ENCODE results near the gene SSBP1.
"Not testable (repeated sequence)": the region's sequence is repeated elsewhere in the genome, so short reads cannot be mapped to it uniquely, and the experiment has no call there.

Gene SSBP1

DNA sequence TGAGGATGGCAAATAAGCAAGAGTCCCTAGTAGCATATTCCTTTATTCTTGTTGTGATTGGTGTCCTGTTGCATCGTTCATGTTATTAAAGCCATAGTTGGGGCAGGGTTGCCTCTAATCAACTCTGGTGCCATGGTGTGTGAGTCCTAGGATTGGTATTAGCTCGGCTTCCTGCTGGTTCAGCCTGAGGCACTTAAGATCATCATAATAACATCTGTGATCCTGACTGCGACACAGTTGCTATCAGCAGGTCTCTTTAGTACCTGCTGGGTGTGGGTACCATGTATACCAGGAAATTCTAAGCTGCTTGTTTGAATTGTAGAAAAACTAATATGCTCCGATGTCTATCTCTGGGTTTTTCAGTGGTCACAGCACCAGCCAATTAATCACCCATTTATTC lies 28.4 kb upstream of the SSBP1 start:
- no peak for DNase-seq (ENCODE audit: low spot score)

DNA sequence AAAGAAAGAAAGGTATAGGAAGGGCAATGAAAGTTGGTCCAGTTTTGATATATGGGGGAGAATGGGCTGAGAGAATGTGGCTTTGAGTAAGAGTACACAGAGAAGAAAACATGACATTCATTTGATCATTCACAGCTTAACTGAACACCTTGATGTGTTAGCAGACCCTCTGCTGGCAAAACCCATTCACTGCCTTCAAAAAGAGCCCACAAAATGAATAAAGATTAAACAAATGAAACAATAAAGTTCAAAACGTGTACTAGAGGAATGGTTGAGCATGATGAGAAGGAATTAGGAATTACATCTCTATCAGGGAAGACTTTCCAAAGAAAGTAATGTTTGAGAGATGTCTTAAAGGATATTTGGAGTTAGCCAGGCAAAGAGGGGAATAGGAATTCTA lies 27.9 kb upstream of the SSBP1 start:
- DNase-seq (ENCODE audit: low spot score): no peak

DNA sequence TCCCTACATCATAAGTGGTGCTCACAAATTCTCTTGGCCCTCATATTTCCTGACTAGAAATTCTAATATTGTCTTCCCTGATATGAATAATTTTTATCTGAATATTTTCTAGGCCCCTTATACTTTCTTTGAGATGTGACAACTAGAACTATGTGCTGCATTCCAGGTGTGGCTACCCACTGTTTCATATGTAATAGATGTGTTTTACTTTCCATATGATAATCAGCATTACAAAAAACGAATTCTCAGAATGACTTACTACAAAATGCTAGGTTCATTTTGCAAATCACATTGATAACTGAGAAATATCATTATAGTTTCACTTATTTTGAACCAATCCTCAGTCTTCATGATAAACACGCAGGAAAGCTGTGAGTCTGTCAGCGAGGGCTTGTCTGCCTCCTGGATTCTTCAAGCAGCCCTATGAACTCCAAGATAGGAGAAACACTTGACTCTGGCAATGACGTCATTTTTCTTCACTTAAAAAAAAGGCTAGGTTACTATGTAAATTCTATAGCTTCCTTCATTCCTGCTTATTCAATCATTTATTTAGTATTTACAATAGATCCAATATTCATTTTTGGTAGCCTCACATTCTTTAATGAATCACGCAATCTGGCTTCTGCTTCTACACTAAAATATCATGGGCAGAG lies 25.4 kb upstream of the SSBP1 start:
- no peak for DNase-seq (ENCODE audit: low spot score)

DNA sequence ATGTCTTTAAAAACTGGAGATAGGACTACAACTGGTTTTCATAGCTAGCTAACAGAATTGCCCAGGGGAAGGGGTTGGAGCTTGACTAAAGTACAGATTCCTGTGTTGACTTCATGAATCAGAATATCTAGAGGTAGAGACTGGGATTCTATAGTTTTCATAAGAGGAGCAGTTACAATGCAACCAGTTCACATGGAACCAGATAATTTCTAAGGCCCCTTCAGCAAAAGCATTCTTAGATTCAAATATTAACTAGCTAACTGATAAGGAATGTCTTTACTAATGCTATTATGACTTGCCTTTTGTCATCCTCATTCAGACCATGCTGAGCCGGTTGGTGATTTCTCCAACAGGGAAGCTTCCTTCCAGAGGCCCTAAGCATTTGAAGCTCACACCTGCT lies 24.3 kb upstream of the SSBP1 start:
- no peak for DNase-seq (ENCODE audit: low spot score)

DNA sequence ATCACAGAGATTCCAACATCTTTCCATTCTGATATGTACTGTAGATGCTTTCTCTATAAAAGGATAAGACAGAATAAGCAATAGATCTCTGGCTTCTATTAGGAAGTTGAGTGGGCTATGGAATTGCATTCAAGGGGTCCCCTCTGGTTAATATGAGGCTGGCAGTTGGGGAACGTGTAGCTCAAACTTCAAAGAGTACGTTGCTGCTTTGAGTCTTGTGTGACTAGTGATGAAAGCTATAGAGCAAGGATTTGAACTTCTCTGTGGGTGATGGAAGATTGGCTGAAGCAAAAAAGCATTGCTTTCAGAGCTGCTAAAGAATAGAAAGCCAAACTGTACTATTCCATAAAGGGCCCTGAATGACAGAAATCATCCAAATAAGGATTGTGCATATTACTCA lies 23.6 kb upstream of the SSBP1 start:
- no peak for DNase-seq (ENCODE audit: low spot score)

DNA sequence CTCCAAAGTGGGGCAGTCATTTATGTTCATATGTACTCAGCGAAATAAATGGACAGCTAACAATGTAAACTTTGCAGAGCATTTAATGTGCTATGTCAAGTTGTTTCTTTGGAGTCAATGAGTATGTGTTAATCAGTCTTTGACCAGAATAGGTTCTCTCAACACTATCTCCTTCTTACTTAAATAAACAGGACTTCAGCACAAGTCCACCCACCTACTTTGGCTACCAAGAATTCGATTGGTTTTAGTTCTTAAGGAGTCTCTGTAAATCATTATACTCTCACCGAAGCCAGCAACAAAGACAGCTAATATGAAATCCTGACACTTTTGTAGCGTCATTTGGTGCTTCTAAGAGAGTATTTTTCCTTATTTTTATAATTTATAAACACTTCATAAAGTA lies 23.1 kb upstream of the SSBP1 start:
- no peak for DNase-seq (ENCODE audit: low spot score)

DNA sequence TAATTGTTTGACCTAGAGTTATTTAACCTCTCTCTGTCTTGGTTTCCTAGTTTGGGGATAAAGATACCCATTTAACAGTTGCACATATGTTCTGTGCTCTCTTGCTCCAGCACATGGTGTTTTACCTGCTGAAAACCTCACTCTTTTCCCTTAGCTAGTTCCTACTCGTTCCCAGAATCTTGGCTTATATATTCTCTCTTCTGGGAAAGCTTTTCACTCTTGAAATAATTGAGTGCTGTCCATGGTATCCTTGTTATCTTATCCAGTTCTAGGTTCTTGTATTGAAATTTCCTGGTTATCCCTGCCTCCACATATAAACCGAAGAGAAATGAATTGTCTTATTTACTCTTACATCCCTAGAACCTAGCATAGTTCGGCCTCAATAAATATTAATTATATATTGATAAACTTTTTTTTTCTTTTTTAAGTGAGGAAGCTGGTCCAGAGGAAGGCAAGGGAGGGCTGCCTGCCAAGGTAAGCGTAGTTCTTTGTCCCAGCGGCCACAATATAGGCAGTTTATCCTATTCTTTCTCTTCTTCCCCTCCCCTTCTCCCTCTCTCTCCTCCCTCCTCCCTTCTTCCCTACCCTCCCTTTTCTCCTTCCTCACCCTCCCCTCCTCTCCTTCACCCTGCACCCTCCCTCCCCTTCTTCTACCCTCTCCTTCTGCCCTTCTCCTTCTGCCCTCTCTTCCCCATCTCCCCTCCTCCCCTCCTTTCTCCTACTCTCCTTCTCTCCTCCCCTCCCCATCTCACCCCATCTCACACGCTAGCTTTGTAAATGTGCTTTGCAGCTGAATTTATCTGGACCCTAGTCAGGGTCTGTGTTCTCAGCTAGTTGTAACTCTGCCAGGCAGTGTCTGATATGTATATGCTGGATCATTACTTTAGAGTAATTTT lies 22.1 kb upstream of the SSBP1 start:
- no peak for DNase-seq (ENCODE audit: low spot score)

DNA sequence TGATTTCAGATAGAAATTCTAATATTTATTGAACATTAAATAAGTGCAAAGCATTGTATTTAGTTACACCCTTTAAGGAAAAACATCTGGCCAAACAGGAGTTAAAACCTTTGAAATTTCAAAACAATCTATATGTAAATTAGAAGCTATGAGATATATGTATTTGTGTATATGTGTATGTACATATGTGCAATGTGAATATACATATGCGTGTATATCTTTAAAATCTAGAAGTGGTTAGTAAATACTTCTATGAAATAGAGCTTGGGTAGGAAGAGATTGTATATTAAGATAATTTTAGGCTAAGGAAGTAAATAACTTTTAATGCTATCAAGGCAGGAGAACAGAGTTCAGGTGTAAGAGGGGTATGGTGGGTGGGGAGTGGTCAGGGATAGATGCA lies 20.7 kb upstream of the SSBP1 start:
- no peak for DNase-seq (ENCODE audit: low spot score)

DNA sequence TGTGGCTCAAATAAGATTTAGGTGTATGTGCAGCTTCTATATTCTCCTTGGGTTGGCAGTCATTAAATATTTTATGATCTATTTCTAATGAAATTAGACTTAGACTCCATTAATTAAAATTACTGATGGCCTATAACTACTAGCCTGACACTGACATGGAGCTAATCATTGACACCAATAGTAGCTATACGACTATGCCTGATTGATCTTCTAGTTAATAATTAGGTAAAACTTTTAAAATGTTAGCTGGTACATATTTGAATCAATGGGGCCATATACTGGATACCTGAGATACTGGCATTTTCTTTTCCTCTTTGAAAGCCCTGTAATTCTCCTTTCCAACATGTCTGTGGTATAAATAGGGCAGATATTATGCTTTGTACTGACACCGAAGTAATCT lies 15.6 kb upstream of the SSBP1 start:
- DNase-seq (ENCODE audit: low spot score): no peak

DNA sequence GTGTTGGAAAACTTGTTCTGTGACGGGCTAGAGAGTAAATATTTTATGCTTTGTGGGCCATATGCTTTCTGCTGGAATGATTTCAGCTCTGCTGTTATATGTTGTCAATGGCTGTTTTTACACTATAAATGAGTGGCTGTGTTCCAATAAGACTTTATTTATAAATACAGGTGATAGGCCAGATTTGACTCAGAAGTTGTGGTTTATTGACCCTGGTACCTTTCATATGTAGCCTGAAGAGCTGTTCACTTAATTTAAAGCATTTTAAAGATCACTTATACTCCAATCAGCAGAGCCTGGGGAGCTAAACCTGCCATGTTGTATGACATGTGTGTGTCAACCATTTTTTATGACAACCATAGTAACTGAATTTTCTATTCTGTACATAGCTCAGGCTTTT lies 9.1 kb upstream of the SSBP1 start:
- no peak for DNase-seq (ENCODE audit: low spot score)

DNA sequence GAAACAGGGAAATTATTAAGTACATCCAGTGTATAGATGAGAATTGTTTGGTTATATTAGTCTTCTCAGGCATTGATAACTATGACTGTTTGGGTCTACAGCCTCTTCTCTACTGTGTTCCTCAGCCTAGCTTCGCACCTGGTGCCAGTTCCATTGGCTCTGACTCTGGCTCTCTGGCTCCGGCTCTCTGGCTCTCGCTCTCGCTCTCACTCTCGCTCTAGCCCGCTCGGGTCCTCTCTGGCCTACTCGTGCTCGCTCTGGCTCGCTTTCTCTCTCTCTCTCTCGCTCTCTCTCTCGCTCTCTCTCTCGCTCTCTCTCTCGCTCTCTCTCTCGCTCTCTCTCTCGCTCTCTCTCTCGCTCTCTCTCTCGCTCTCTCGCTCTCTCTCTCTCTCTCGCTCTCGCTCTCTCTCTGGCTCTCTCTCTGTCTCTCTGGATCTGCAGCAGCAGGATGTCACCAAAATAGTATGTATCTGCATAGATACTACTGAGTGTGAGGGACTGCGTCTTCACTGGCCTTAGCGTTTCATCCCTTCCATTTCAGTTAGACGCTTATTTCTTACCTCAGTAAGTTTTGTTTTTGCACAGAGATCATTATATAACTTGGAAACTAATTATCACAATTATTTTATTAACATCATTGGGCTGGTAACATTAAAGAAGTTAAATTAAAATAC lies 6.5 kb upstream of the SSBP1 start:
- DNase-seq (ENCODE audit: low spot score): no peak

DNA sequence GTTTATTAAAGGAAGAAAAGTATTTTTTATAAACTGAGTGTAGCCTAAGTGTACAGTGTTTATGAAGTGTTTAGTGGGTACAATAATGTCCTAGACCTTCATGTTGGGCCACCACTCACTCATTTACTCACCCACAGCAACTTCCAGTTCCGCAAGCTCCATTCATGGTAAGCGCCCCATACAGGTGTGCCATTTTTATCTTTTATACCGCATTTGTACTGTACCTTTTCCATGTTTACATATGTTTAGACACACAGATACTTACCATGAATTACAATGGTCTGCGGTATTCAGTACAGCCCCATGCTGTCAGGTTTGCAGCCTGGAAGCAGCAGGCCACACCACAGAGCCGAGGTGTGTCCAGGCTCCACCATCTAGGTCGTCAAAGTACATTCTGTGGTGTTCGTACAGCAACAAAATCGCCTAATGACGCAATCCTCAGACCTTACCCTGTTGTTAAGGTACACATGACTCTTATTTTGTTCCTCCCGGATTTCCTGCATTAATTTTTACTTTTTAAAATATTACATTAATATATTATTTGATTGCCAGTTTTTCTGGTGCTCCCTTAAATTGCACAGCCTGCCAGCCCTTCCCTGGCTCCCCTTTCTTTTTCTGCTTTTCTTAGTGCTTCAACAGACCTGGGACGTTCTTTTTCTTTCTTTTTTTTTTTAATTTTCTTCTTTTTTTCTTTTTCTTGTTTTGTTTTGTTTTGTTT lies 881 bp upstream of the SSBP1 start:
- DNase-seq (ENCODE audit: low spot score): peak; percentile 9

DNA sequence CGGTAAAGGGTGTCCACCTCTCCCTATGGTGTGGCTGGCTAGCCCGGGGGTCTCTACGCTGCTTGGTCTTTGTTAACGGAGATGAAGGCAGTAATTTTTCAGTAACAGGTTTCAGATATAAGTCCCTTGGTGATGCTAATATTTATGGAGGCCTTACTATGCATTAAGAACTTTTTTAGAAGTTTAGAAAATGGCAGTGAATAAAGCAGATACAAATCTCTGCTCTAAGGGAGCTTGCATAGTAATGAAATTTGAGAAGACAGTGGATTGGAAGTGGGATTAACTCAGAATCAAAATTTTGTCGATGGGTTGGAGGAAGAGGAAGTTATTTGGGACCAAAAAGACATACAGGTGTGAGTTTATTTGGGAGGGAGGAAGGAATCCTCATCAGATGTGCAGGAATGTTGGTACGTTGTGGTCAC lies 445 bp downstream of the SSBP1 start:
- no peak for DNase-seq (ENCODE audit: low spot score)

DNA sequence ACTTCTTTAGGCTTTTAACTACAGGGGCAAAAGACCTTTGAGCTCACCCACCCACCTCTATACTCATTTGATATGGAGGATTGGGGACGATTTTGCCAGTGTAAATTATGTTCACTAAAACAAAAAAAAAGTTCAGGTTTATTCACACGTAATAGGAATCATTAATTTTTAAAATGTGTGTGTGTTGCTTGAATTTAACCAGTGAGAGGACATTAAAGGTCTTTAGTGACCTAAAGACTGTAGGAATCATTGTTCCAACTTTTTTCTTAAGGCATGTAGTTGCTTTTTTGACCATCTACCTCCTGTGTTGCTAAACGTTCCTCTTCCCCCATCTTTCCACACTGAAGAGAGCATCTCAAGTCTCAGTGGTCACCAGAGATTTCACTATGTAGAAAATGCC lies 1.1 kb downstream of the SSBP1 start:
- DNase-seq (ENCODE audit: low spot score): no peak

DNA sequence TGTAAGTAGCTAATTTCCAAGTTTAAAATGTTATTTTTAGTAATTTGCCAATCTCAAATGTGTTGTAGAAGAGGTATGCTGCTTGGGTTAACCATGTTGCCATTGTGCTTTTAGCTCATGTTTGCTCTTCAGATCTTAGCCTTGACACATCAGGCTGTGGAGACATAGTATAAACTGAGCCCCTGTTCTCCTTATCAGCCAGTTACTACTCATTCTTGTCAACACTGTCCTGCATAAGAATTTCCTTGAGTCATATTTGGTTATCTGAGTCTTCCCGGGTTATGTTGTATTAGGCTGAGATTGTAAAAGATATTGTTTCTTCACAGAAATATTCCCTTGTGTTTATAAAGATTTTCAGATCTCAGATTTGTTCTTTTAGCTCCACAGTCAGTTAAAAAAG lies 4.1 kb downstream of the SSBP1 start:
- DNase-seq (ENCODE audit: low spot score): no peak

DNA sequence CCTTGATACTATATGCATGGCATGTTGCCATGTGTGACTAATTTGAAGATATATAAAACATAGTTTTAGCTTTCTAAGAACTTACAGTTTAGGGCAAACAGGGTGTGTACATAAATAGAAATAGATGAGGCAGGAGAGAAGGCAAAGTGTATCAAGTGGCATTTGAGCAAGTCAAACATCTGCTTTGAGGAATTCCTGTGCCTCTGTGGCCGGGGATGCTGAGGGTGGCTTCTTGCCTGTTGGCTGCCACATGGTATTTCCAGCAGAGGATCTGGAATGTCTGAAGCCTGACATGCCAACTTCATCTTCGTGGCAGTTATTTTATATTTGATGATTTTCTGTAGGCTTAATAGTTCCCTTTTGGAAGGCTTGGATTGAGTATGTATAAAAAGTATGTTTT lies 6.0 kb downstream of the SSBP1 start:
- DNase-seq (ENCODE audit: low spot score): no peak

DNA sequence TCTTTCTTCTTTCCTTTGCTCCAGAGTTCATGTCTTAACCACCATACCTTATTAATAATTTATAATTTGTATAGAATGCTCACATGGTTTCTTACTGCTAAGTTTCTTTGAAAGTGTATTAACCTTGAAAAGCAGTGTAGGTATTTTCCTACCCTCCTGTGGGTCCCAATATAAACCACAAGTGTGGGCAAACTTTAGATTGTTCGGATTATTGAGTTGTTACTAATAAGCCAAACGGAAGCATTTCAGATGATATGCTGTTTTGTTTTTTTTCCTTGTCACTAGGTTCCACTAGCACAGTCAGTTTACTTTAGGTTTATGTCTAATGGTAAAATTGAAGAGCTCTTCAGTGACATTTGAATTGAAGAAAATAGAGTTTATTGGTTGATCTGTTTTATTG lies 10.2 kb downstream of the SSBP1 start:
- no peak for DNase-seq (ENCODE audit: low spot score)

DNA sequence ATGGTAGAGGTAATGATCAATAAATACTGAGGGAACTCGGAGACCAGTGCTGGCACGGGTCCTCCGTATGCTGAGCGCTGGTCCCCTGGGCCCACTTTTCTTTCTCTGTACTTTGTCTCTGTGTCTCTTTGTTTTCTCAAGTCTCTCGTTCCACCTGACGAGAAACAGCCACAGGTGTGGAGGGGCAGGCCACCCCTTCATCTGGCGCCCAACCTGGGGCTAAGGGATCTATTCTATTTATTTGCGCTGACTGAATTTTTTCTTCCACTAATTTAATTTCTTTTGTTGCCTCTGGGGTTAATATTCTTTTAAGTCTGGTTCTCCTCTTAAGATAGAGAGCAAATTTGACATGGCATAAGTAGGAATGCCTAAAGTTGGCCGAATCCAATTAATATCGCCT lies 13.7 kb downstream of the SSBP1 start:
- not testable (repeated sequence) for DNase-seq (ENCODE audit: low spot score)

DNA sequence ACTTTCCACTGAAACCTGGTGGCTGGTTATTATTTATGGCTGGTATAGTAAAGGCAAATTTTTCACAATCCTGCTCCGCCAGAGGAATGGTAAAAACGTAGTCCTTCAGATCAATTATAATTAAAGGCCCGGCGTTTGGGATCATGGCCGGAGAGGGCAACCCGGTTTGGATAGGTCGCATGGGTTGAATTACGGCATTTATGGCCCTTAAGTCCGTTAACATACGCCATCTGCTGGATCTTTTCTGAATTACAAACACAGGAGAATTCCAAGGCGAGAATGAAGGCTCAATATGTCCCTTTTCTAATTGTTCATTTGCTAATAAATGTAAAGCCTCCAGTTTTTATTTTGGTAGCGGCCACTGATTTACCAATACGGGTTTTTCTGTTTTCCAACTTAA lies 14.5 kb downstream of the SSBP1 start:
- DNase-seq (ENCODE audit: low spot score): no peak

DNA sequence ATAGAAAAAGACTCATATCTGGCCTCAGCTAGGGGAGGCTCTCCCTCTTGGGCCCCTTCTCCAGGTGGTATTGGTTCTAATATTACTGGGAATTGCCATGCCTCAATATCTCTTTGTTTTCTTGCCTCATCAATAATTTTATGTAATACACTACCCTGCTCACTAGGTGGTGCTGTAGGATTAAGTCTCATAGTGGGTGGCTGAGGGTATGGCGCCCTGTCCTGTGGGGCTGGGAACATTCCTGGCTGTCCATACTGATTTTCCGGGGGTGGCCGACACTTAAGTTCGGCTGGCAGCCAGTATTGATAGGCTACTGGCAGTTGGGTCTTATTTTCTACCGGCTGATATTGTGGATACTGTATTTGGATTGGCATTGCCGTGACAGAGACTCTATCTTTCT lies 16.8 kb downstream of the SSBP1 start:
- DNase-seq (ENCODE audit: low spot score): peak; percentile 15

DNA sequence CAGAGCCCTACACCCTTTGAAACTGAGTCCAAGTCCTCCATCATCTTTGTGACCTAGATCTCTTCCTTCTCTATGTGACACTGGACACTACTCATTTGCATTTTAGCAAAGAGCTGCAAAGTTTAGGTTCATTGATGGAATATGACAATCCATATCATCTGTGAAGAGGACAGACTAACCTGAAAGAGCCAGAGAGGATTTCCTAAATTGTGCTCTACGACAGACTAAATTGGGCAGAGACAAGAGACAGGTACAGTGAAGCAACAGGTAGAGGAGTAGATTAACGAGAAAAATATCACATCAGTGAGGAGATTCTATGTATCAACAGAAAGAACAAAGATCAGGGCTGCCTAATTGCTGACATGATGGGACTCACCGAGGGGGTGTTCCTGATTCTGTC lies 25.6 kb downstream of the SSBP1 start, which contains the start of gene TAS2R3:
Gene TAS2R3 (plus strand): TSS at position 301 of the 400 bp plus-strand sequence. CDS start 62 bp downstream, at position 363.
- no peak for DNase-seq (ENCODE audit: low spot score)

DNA sequence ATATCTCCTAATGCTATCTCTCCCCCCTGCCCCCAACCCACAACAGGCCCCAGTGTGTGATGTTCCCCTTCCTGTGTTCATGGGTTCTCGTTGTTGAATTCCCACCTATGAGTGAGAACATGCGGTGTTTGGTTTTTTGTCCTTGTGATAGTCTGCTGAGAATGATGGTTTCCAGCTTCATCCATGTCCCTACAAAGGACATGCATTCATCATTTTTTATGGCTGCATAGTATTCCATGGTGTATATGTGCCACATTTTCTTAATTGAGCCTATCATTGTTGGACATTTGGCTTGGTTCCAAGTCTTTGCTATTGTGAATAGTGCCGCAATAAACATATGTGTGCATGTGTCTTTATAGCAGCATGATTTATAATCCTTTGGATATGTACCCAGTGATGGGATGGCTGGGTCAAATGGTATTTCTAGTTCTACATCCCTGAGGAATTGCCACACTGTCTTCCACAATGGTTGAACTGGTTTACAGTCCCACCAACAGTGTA lies 32.0 kb downstream of the SSBP1 start:
- not testable (repeated sequence) for DNase-seq (ENCODE audit: low spot score)
